ENCODE data around the gene DHRSX. TPM values are rescaled to one million over a fixed set of nuclear protein-coding genes. Genes with fewer than 3 reads are reported as not detected.
"Not testable (repeated sequence)": the region's sequence is repeated elsewhere in the genome, so short reads cannot be mapped to it uniquely, and the experiment has no call there.

Gene DHRSX
- total RNA-seq, 1 donor from 2014 or later, result 19.0 TPM

DNA sequence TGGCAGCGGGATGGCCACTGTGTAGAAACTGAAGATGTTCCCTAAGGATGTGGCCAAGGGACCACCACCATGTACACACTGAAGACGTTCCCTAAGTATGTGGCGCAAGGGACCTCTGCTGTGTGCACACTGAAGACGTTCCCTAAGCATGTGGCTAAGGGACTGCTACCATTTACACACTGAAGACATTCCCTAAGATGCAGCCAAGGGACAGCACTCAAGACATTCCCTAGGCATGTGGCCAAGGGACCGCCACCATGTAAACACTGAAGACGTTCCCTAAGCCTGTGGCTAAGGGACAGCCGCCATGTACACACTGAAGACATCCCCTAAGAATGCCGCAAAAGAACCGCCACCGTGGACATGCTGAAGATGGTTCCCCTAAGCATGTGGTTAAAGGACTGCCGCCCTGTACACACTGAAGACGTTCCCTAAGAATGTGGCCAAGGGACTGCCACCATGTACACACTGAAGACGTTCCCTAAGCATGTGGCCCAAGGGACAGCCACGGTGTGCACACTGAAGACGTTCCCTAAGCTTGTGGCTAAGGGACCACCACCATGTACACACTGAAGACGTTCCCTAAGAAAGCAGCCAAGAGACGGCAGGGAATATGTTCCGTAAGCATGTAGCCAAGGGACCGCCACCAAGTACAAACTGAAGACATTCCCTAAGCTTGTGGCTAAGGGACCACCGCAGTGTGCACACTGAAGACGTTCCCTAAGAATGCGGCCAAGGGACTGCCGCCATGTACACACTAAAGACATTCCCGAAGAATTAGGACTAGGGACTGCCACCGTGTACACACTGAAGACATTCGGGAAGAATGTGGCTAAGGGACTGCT lies 43.3 kb downstream of the DHRSX start:
- DNase-seq (ENCODE audit: low read depth) (no peak), FAIRE-seq (no peak)
- TF ChIP-seq, protein P1, sequence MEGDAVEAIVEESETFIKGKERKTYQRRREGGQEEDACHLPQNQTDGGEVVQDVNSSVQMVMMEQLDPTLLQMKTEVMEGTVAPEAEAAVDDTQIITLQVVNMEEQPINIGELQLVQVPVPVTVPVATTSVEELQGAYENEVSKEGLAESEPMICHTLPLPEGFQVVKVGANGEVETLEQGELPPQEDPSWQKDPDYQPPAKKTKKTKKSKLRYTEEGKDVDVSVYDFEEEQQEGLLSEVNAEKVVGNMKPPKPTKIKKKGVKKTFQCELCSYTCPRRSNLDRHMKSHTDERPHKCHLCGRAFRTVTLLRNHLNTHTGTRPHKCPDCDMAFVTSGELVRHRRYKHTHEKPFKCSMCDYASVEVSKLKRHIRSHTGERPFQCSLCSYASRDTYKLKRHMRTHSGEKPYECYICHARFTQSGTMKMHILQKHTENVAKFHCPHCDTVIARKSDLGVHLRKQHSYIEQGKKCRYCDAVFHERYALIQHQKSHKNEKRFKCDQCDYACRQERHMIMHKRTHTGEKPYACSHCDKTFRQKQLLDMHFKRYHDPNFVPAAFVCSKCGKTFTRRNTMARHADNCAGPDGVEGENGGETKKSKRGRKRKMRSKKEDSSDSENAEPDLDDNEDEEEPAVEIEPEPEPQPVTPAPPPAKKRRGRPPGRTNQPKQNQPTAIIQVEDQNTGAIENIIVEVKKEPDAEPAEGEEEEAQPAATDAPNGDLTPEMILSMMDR (IDR thresholded peaks at IDR 0.05; ENCODE audit: insufficient read depth, low read length, severe bottlenecking), result no peak
- Histone ChIP-seq H3K4me3 (ENCODE audit: low read depth, low read length) (no peak overlapping the region), H3K27me3 (ENCODE audit: control insufficient read depth, insufficient read depth, low read length) (no peaks in the 10 kb centered on the region), H3K36me3 (ENCODE audit: control insufficient read depth, insufficient read depth, low read length) (peaks cover 1% of the 10 kb centered on the region)

DNA sequence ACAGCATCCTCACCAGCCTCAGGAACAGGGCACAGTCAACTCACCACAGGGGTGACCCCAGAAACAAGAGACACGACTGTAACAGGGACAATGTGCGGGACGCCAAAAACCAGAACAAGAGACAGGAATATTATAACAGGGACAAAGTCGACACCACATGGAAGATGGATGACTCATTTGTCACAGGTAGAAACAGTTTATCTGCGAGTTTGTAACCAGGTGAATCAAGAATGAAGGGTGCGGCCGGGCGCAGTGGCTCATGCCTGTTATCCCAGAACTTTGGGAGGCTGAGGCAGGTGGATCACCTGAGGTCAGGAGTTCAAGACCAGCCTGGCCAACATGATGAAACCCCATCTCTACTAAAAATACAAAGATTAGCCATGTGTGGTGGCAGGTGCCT lies 44.7 kb downstream of the DHRSX start:
- not testable (repeated sequence) for FAIRE-seq; H3K27me3 ChIP-seq (ENCODE audit: control insufficient read depth, insufficient read depth, low read length); DNase-seq (ENCODE audit: low read depth); H3K4me3 ChIP-seq (ENCODE audit: low read depth, low read length); H3K36me3 ChIP-seq (ENCODE audit: control insufficient read depth, insufficient read depth, low read length)

DNA sequence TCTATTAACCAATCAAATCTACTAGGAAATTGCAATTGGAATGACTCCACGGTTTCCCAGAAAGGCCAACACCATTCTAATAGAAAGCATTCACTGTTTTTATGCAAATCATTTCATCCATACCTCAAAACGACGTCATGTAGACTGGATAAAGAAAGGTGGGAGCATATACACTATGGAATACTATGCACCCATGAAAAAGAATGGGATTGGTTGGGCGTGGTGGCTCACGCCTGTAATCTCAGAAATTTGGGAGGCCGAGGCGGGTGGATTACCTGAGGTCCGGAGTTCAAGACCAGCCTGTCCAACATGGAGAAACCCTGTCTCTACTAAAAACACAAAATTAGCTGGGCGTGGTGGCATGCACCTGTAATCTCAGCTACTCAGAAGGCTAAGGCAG lies 46.2 kb downstream of the DHRSX start:
- not testable (repeated sequence) for FAIRE-seq; H3K4me3 ChIP-seq (ENCODE audit: low read depth, low read length); H3K36me3 ChIP-seq (ENCODE audit: control insufficient read depth, insufficient read depth, low read length); DNase-seq (ENCODE audit: low read depth); H3K27me3 ChIP-seq (ENCODE audit: control insufficient read depth, insufficient read depth, low read length)

DNA sequence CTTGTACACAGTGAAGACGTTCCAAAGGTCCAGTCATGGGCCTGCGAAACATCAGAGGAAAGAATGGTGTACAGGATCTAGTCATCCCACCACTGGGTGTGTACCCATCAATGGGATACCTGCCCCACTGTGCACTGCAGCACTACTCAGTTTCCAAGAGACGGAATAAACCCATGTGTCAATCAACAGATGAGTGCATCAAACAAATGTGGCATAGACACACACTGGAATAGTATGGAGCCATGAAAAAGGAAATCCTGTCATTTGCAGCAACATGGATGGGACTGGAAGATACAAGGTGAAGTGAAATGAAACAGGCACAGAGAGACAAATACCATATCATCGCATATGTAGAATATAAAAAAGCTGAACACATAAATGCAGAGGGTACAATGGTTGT lies 48.0 kb downstream of the DHRSX start:
- FAIRE-seq (no peak), DNase-seq (ENCODE audit: low read depth) (no peak)
- no peaks in the 10 kb centered on the region for H3K27me3 ChIP-seq (ENCODE audit: control insufficient read depth, insufficient read depth, low read length)

DNA sequence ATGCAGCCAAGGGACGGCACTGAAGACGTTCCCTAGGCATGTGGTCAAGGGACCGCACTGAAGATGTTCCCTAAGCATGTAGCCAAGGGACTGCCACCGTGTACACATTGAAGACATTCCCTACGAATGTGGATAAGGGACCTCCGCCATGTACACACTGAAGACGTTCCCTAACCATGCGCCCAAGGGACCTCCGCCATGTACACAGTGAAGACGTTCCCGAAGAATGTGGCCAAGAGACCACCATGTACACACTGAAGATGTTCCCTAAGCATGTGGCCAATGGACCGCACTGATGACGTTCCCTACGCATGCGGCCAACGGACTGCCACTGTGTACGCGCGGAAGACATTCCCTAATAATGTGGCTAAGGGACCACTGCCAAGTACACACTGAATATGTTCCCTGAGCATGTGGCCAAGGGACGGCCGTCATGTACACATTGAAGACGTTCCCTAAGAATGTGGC lies 48.4 kb downstream of the DHRSX start:
- no peak for DNase-seq (ENCODE audit: low read depth)
- Histone ChIP-seq H3K36me3 (ENCODE audit: control insufficient read depth, insufficient read depth, low read length) (no peaks in the 10 kb centered on the region), H3K4me3 (ENCODE audit: low read depth, low read length) (no peak overlapping the region), H3K27me3 (ENCODE audit: control insufficient read depth, insufficient read depth, low read length) (no peaks in the 10 kb centered on the region)
- no peak for FAIRE-seq
- TF ChIP-seq, protein P1 (IDR thresholded peaks at IDR 0.05; ENCODE audit: insufficient read depth, low read length, severe bottlenecking), result no peak

More for the DNA sequence above, 48.0 kb downstream of the DHRSX start:
- Histone ChIP-seq H3K4me3 (ENCODE audit: low read depth, low read length) (no peak overlapping the region), H3K36me3 (ENCODE audit: control insufficient read depth, insufficient read depth, low read length) (no peaks in the 10 kb centered on the region)
- TF ChIP-seq, protein P1 (IDR thresholded peaks at IDR 0.05; ENCODE audit: insufficient read depth, low read length, severe bottlenecking), result no peak

DNA sequence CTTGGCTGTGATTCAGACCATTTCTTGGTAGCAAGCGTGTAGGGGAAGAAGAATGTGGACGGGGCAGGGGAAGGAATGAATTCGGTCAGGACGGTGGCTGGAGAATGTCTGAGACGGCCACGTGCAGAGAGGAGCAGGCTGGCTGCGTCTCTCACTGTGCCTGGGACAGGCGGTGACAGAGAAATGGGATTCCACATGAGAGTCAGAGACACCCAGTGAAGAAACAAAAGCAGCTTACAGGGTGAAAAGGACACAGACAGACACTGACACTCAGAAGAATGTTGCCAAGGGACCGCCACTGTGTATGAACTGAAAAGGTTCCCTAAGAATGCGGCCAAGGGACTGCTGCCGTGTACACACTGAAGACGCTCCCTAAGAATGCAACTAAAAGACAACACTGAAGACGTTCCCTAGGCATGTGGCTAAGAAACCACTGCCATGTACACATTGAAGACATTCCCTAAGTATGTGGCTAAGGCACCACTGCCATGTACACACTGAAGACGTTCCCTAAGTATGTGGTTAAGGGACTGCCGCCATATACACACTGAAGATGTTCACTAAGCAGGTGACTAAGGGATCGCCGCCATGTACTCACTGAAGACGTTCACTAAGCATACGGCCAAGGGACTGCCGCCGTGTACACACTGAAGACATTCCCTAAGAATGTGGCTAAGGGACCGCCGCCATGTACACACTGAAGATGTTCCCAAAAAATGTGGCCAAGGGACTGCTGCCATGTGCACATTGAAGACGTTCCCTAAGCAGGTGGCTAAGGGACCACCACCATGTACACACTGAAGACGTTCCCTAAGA lies 49.1 kb downstream of the DHRSX start:
- Histone ChIP-seq H3K4me3 (ENCODE audit: low read depth, low read length) (no peak overlapping the region), H3K27me3 (ENCODE audit: control insufficient read depth, insufficient read depth, low read length) (no peaks in the 10 kb centered on the region), H3K36me3 (ENCODE audit: control insufficient read depth, insufficient read depth, low read length) (no peaks in the 10 kb centered on the region)
- FAIRE-seq (peak; percentile 18), DNase-seq (ENCODE audit: low read depth) (peak; percentile 5)
- TF ChIP-seq, protein P1 (IDR thresholded peaks at IDR 0.05; ENCODE audit: insufficient read depth, low read length, severe bottlenecking), result no peak
